HepG2 (cell line): ENCODE data around the gene CER1. TPM values are rescaled to one million over a fixed set of nuclear protein-coding genes. Genes with fewer than 3 reads are reported as not detected.
A peak's percentile ranks its signal among the peaks of the same experiment; 100 is the strongest.

ENCODE experiments used
- ATAC-seq: fragments of 200-7000 bp; cut with Tn5 transposase; 3 replicates; pipeline ENCODE4 v1.9.1; 2020; ENCODE audit warnings: mild to moderate bottlenecking, moderate library complexity
- BruUV-seq: library from RNA; stranded (reverse); fragments of 400-500 nt; replicated peaks from 2 replicates; lab custom pipeline; 2021; lab: Mats Ljungman, UMichigan
- CTCF ChIA-PET: fragments of 300-600 bp; formaldehyde crosslinking; extraction: SDS; loops from one replicate; lab custom pipeline; 2021; ENCODE audit warnings: low total read pairs, inconsistent platforms, low intra/inter-chr PET ratio; lab: Yijun Ruan, JAX
- POLR2A ChIA-PET: fragments of 350-600 bp; sonication (Branson Sonifier 250); formaldehyde crosslinking; loops from one replicate; lab custom pipeline; 2020; ENCODE audit warnings: antibody characterized with exemption, inconsistent platforms; lab: Yijun Ruan, JAX
- DNase-seq: peaks from one replicate; pipeline ENCODE4 v3.0.0-alpha.2; 2015; ENCODE audit warnings: low spot score
- FAIRE-seq: peaks from 3 replicates; lab custom pipeline; 2011; peaks lifted over from hg19 to GRCh38; lab: Jason Lieb, UNC
- H2AFZ ChIP-seq: one replicate; pipeline ENCODE4 v1.6.1; 2011; ENCODE audit warnings: low read length, inconsistent platforms
- H3K27ac ChIP-seq: fragments of 300-600 bp; 3 replicates; pipeline ENCODE4 v1.8.0; 2011; ENCODE audit warnings: mixed run types, mild to moderate bottlenecking, mixed read lengths, low read length, inconsistent platforms; ENCODE audit not compliant: insufficient read depth; ENCODE audit errors: extremely low read length
- H3K27me3 ChIP-seq, 2 experiments: fragments of 200-600 bp in 1 of 2; 2 replicates in 1 of 2; 3 replicates in 1 of 2; pipeline versions ENCODE4 v1.6.0 to v1.8.0; 2011; ENCODE audit warnings: low read length in 2 of 2, mild to moderate bottlenecking in 2 of 2, moderate library complexity in 2 of 2, inconsistent platforms in 1 of 2; ENCODE audit not compliant: insufficient read depth in 2 of 2, control insufficient read depth in 1 of 2
- H3K36me3 ChIP-seq, 2 experiments: fragments of 200-600 bp in 1 of 2; replicated peaks in 1 of 2; 2 replicates in 1 of 2; 3 replicates in 1 of 2; pipeline versions ENCODE4 v1.5.1 to v1.8.0; 2011; ENCODE audit warnings: low read length in 2 of 2, inconsistent platforms in 1 of 2; ENCODE audit not compliant: insufficient read depth in 2 of 2, control insufficient read depth in 1 of 2
- H3K4me1 ChIP-seq: 2 replicates; pipeline ENCODE4 v1.5.1; 2012; ENCODE audit warnings: low read length, inconsistent platforms; ENCODE audit not compliant: insufficient read depth
- H3K4me2 ChIP-seq: 2 replicates; pipeline ENCODE4 v1.6.0; 2011; ENCODE audit warnings: low read depth, low read length, inconsistent platforms
- H3K4me3 ChIP-seq, 3 experiments: fragments of 200-600 bp in 1 of 3; sonication (generic), shearing (Covaris generic) in 1 of 3; replicated peaks in 1 of 3; 2 replicates each; pipeline ENCODE4 v1.5.1; 2011 to 2016; ENCODE audit warnings: low read length in 3 of 3, inconsistent platforms in 2 of 3, low read depth in 2 of 3, mild to moderate bottlenecking in 2 of 3, control low read depth in 1 of 3, mixed read lengths in 1 of 3; ENCODE audit not compliant: insufficient read depth in 1 of 3
- H3K79me2 ChIP-seq: one replicate; pipeline ENCODE4 v1.6.1; 2011; ENCODE audit warnings: low read length, inconsistent platforms; ENCODE audit not compliant: insufficient read depth
- H3K9ac ChIP-seq: 2 replicates; pipeline ENCODE4 v1.6.0; 2011; ENCODE audit warnings: mild to moderate bottlenecking, low read depth, low read length, inconsistent platforms; ENCODE audit not compliant: insufficient read depth
- H3K9me3 ChIP-seq: 2 replicates; pipeline ENCODE4 v1.5.1; 2012; ENCODE audit warnings: mild to moderate bottlenecking, low read length
- H4K20me1 ChIP-seq: 2 replicates; pipeline ENCODE4 v1.6.0; 2011; ENCODE audit warnings: inconsistent platforms, mild to moderate bottlenecking, low read length, moderate library complexity; ENCODE audit not compliant: insufficient read depth
- BRCA1 ChIP-seq: sonication (generic); formaldehyde crosslinking; IDR thresholded peaks from 2 replicates; pipeline ENCODE4 v1.4.0; 2020; ENCODE audit warnings: missing genetic modification reagents
- CCDC6 ChIP-seq: sonication (generic); formaldehyde crosslinking; IDR thresholded peaks from 2 replicates; pipeline ENCODE4 v1.8.1; 2022; ENCODE audit warnings: mild to moderate bottlenecking, missing genetic modification reagents, moderate library complexity
- MAFF ChIP-seq: IDR thresholded peaks from 2 replicates; pipeline ENCODE4 v1.6.1; 2011; ENCODE audit warnings: low read depth, low read length, improper control_type of control experiment
- MAFK ChIP-seq, 2 experiments: IDR thresholded peaks in 1 of 2; conservative IDR thresholded peaks in 1 of 2; 2 replicates each; pipeline ENCODE4 v1.6.1; 2011; ENCODE audit warnings: improper control_type of control experiment in 2 of 2, low read length in 2 of 2
- TFDP1 ChIP-seq: IDR thresholded peaks from 2 replicates; pipeline ENCODE4 v1.6.1; 2016; ENCODE audit warnings: missing compliant biosample characterization, missing genetic modification reagents, borderline replicate concordance
- ZKSCAN5 ChIP-seq: sonication (generic); formaldehyde crosslinking; IDR thresholded peaks from 2 replicates; pipeline ENCODE4 v1.5.1; 2020; ENCODE audit warnings: mild to moderate bottlenecking, missing genetic modification reagents
- ZNF740 ChIP-seq: sonication (generic); formaldehyde crosslinking; IDR thresholded peaks from 2 replicates; pipeline ENCODE4 v1.4.0; 2020; ENCODE audit warnings: missing genetic modification reagents
- WGBS: methylation state at CpG from one replicate; pipeline ENCODE4 v1.1.6; 2017; ENCODE audit warnings: low lambda C conversion rate; 5-methylcytosine and 5-hydroxymethylcytosine counted together
- in situ Hi-C: cut with HindIII; loops from 2 replicates; pipeline ENCODE4 v1.10.0; 2017; ENCODE audit warnings: low pct_unique_long_range_greater_than_20kb; ENCODE audit not compliant: extremely low pct_ligation_motif_present
- intact Hi-C: fragments of 100-400 bp; cut with micrococcal nuclease; formaldehyde crosslinking; loops from one replicate; pipeline ENCODE4 v1.10.0; 2022; ENCODE audit not compliant: unreplicated experiment
- polyA plus RNA-seq, 8 experiments: library from polyadenylated mRNA; depleted of rRNA in 3 of 8; stranded (reverse) in 7 of 8; unstranded in 1 of 8; fragments of >200 nt; fragmentation: Illumina TruSeq in 4 of 8; extraction: Trizol in 4 of 8; gene quantifications; 2 replicates each; pipeline versions ENCODE4 v1.2.1 to v1.2.3, GENCODE V29; 2011 to 2016; ENCODE audit warnings: low read depth in 4 of 8, missing spikeins in 1 of 8, mixed read lengths in 1 of 8; ENCODE audit not compliant: insufficient read depth in 1 of 8
- total RNA-seq, 5 experiments: library from RNA; depleted of rRNA; stranded (reverse); fragments of >200 nt; fragmentation: Illumina TruSeq; extraction: Trizol; gene quantifications; 2 replicates each; pipeline ENCODE4 v1.2.3, GENCODE V29; 2016; ENCODE audit warnings: low read depth in 1 of 5

The CER1 gene
- total and polyA plus RNA-seq, 2 of the 13 experiments (the other 11 are each of a cell fraction or from before 2014, with no cell fraction given), result 0.18 TPM; not detected in 1

- Histone ChIP-seq H2AFZ (no peak overlapping the region), H3K4me1 (no peaks in the 10 kb centered on the region), H3K36me3 (no peaks in the 10 kb centered on the region; a peak in 1 of 5 replicates), H4K20me1 (no peaks in the 10 kb centered on the region), H3K27me3 (no peaks in the 10 kb centered on the region)
- no peak for ATAC-seq
- WGBS, result 96% methylated on average over 3 of the region's 3 CpGs
- no TSS peak for BruUV-seq
- intact Hi-C loops, result no loop called here
- TF ChIP-seq BRCA1 (CRISPR knock-in tag) (no peak), ZNF740 (CRISPR knock-in tag) (no peak), TFDP1 (CRISPR knock-in tag) (no peak), CCDC6 (CRISPR knock-in tag) (no peak)
- TF ChIP-seq, all 625 proteins: peak for 0
- FAIRE-seq (no peak), DNase-seq (no peak)
- in situ Hi-C loops, result no loop called here
- H3K4me2 ChIP-seq, result no peak overlapping the region
- no peaks in the 10 kb centered on the region for H3K79me2 ChIP-seq
- no peak overlapping the region for H3K27ac ChIP-seq
- H3K9me3 ChIP-seq, result no peaks in the 10 kb centered on the region
- CTCF ChIA-PET, result no interaction called here
- H3K9ac ChIP-seq, result no peak overlapping the region
- POLR2A ChIA-PET, result no interaction called here
- no peak overlapping the region for H3K4me3 ChIP-seq
Observed at GRCh38 chr9:14678776-14679175, 43.8 kb downstream of the CER1 start.

GRCh38 chr9:14677872-14678271, 44.7 kb downstream of the CER1 start:
- no peak overlapping the region for H3K27ac ChIP-seq
- in situ Hi-C loops, result no loop called here
- 97% methylated on average over 6 of the region's 6 CpGs for WGBS
- no peak for DNase-seq
- H3K27me3 ChIP-seq, result no peaks in the 10 kb centered on the region
- no TSS peak for BruUV-seq
- H4K20me1 ChIP-seq, result no peaks in the 10 kb centered on the region
- intact Hi-C loops, result no loop called here
- no peak overlapping the region for H3K9ac ChIP-seq
- TF ChIP-seq MAFF (peak; percentile 76), ZKSCAN5 (CRISPR knock-in tag) (no peak), MAFK (conservative IDR thresholded peaks at IDR 0.05 in 1 of 2, IDR thresholded peaks at IDR 0.05 in 1 of 2; ENCODE audit: low read length in 2 of 2) (peak; percentile 74 to 88)
- no peaks in the 10 kb centered on the region; a peak in 1 of 5 replicates for H3K36me3 ChIP-seq
- ChIA-PET POLR2A (no interaction called here), CTCF (no interaction called here)
- no peak overlapping the region for H3K4me2 ChIP-seq
- no peak for FAIRE-seq
- no peaks in the 10 kb centered on the region for H3K9me3 ChIP-seq
- H3K79me2 ChIP-seq, result no peaks in the 10 kb centered on the region
- no peak overlapping the region for H3K4me3 ChIP-seq
- no peak overlapping the region for H2AFZ ChIP-seq
- no peak for ATAC-seq
- H3K4me1 ChIP-seq, result no peaks in the 10 kb centered on the region
